Stimulated activated CD4-positive, alpha-beta T cell treated with anti-CD3 and anti-CD28 coated beads, Interleukin-2, amount 100 ng/mL, for 4 hours (primary cell): ENCODE results near the gene FOXA2.

Experiments used
- DNase-seq: peaks from one replicate; pipeline ENCODE4 v3.0.0-alpha.2; 2020; ENCODE audit warnings: low read depth

The FOXA2 gene

GRCh38 chr20:22536956-22537756, 47.2 kb downstream of the FOXA2 start:
- DNase-seq: no peak

- DNase-seq: no peak
Measured at GRCh38 chr20:22536141-22536828, 48.1 kb downstream of the FOXA2 start.

- DNase-seq: no peak
Measured at GRCh38 chr20:22535483-22535882, 48.9 kb downstream of the FOXA2 start.

GRCh38 chr20:22533823-22534751, 50.3 kb downstream of the FOXA2 start:
- no peak for DNase-seq

- DNase-seq: no peak
Measured at GRCh38 chr20:22532598-22532997, 51.8 kb downstream of the FOXA2 start.

GRCh38 chr20:22531756-22532155, 52.6 kb downstream of the FOXA2 start:
- DNase-seq: no peak

GRCh38 chr20:22531056-22531615, 53.2 kb downstream of the FOXA2 start:
- no peak for DNase-seq
